Glutamatergic neuron (in vitro differentiated cells): ENCODE measurements around the gene ZNF775. TPM values are rescaled to one million over a fixed set of nuclear protein-coding genes. Genes with fewer than 3 reads are reported as not detected.

Source experiments
- DNase-seq: peaks from one replicate; pipeline ENCODE4 v3.0.0; 2022
- H3K27ac Mint-ChIP-seq: one replicate; pipeline ENCODE4 v1.8.0; 2020; ENCODE audit warnings: mild to moderate bottlenecking, mixed read lengths, inconsistent platforms; ENCODE audit not compliant: unreplicated experiment
- H3K27me3 Mint-ChIP-seq: one replicate; pipeline ENCODE4 v1.8.0; 2020; ENCODE audit warnings: mild to moderate bottlenecking, moderate library complexity, mixed read lengths, inconsistent platforms; ENCODE audit not compliant: unreplicated experiment
- H3K36me3 Mint-ChIP-seq: one replicate; pipeline ENCODE4 v1.8.0; 2020; ENCODE audit warnings: mild to moderate bottlenecking, mixed read lengths, inconsistent platforms; ENCODE audit not compliant: unreplicated experiment
- H3K4me1 Mint-ChIP-seq: one replicate; pipeline ENCODE4 v1.8.0; 2020; ENCODE audit warnings: mild to moderate bottlenecking, low read depth, mixed read lengths, inconsistent platforms; ENCODE audit not compliant: unreplicated experiment
- H3K4me3 Mint-ChIP-seq: one replicate; pipeline ENCODE4 v1.8.0; 2020; ENCODE audit warnings: mild to moderate bottlenecking, mixed read lengths, inconsistent platforms; ENCODE audit not compliant: unreplicated experiment
- H3K9me3 Mint-ChIP-seq: one replicate; pipeline ENCODE4 v1.8.0; 2020; ENCODE audit warnings: mild to moderate bottlenecking, moderate library complexity, mixed read lengths, inconsistent platforms; ENCODE audit not compliant: unreplicated experiment
- CTCF ChIP-seq: fragments of 200-600 bp; sonication (generic); IDR thresholded peaks from one replicate; pipeline ENCODE4 v1.5.0; 2021; ENCODE audit not compliant: partially characterized antibody, unreplicated experiment
- total RNA-seq: library from RNA; stranded (reverse); fragmentation: NEBNext Ultra II Directional; extraction: Animal tissue kit (Norgen Biotek cat#: 25700); gene quantifications from one replicate; pipeline ENCODE4 v1.2.1, GENCODE V29; 2021; ENCODE audit not compliant: unreplicated experiment

The ZNF775 gene
- total RNA-seq, 1 donor from 2014 or later = 20.5 TPM

GRCh38 chr7:150420987-150421674 is 42.0 kb downstream of the ZNF775 start:
- TF ChIP-seq CTCF = peak; percentile 82
- H3K4me3 Mint-ChIP-seq = no peak overlapping the region
- no peaks in the 10 kb centered on the region for H3K36me3 Mint-ChIP-seq
- H3K27me3 Mint-ChIP-seq = no peaks in the 10 kb centered on the region
- H3K4me1 Mint-ChIP-seq = peaks cover 9% of the 10 kb centered on the region
- H3K9me3 Mint-ChIP-seq = peaks cover 2% of the 10 kb centered on the region
- no peak overlapping the region for H3K27ac Mint-ChIP-seq
- peak; percentile 89 for DNase-seq

- H3K4me3 Mint-ChIP-seq = no peak overlapping the region
- no peak for TF ChIP-seq CTCF
- H3K9me3 Mint-ChIP-seq = peaks cover 2% of the 10 kb centered on the region
- DNase-seq = no peak
- H3K36me3 Mint-ChIP-seq = no peaks in the 10 kb centered on the region
- no peak overlapping the region for H3K27ac Mint-ChIP-seq
- H3K27me3 Mint-ChIP-seq = no peaks in the 10 kb centered on the region
- H3K4me1 Mint-ChIP-seq = peaks cover 9% of the 10 kb centered on the region
Measured at GRCh38 chr7:150421831-150422230, 42.7 kb downstream of the ZNF775 start.

- Mint-ChIP-seq H3K27me3 (peaks cover 6% of the 10 kb centered on the region), H3K27ac (no peak overlapping the region), H3K4me1 (peaks cover 25% of the 10 kb centered on the region), H3K36me3 (no peaks in the 10 kb centered on the region), H3K9me3 (peaks cover 3% of the 10 kb centered on the region), H3K4me3 (no peak overlapping the region)
- TF ChIP-seq CTCF = no peak
- no peak for DNase-seq
Measured at GRCh38 chr7:150425670-150426069, 46.5 kb downstream of the ZNF775 start.

GRCh38 chr7:150428671-150429451 is 49.7 kb downstream of the ZNF775 start:
- Mint-ChIP-seq H3K27me3 (peaks cover 6% of the 10 kb centered on the region), H3K9me3 (peaks cover 3% of the 10 kb centered on the region), H3K4me1 (peaks cover 21% of the 10 kb centered on the region), H3K4me3 (peak overlapping the region; percentile 49), H3K36me3 (no peaks in the 10 kb centered on the region), H3K27ac (peak overlapping the region; percentile 82)
- peak; percentile 71 for DNase-seq
- TF ChIP-seq CTCF = no peak

- DNase-seq = no peak
- peaks cover 21% of the 10 kb centered on the region for H3K4me1 Mint-ChIP-seq
- no peak for TF ChIP-seq CTCF
- H3K27me3 Mint-ChIP-seq = peaks cover 8% of the 10 kb centered on the region
- H3K9me3 Mint-ChIP-seq = peaks cover 5% of the 10 kb centered on the region
- H3K4me3 Mint-ChIP-seq = no peak overlapping the region
- H3K27ac Mint-ChIP-seq = no peak overlapping the region
- no peaks in the 10 kb centered on the region for H3K36me3 Mint-ChIP-seq
Measured at GRCh38 chr7:150429699-150430098, 50.6 kb downstream of the ZNF775 start.
